ENCODE measurements around the gene MED12L. TPM values are rescaled to one million over a fixed set of nuclear protein-coding genes. Genes with fewer than 3 reads are reported as not detected.

MED12L gene
- total and polyA plus RNA-seq, 2 donors (not counting 1 experiment from before 2014, with no cell fraction given), result 0.94 to 4.3 TPM

DNA sequence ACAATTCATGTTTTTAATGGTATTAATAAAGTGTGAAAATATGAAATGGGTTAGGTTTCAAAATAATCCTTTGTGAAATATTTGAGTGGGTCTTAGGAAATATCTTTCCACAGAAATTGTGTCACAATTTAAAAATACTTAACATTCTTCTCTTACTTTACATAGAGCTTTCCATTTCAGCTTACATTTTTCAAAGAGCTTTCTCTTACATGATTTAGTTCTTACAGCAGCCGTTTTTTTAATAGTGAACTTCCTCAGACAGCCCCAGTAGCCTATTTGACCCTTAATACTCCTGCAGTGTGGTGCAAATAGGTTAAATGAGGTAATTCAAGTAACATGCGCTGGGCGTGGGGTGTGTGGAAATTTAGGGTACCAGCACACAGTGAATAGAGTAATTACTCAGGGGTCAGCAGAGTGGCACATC is 277.3 kb downstream of the MED12L start:
- Histone ChIP-seq H2AFZ (ENCODE audit: low read length) (no peak overlapping the region), H3K4me3 (replicated peaks in 1 of 4; ENCODE audit: control extremely low read depth in 1 of 4, insufficient read depth in 1 of 4, low read depth in 3 of 4, low read length in 4 of 4) (no peak overlapping the region), H4K20me1 (ENCODE audit: control insufficient read depth, extremely low read depth, insufficient read depth, low read length) (no peaks in the 10 kb centered on the region), H3K4me1 (ENCODE audit: control insufficient read depth, extremely low read depth, insufficient read depth, low read length) (peaks cover 2% of the 10 kb centered on the region), H3K36me3 (ENCODE audit: control insufficient read depth, insufficient read depth, low read length) (no peaks in the 10 kb centered on the region), H3K4me2 (ENCODE audit: extremely low read depth, insufficient read depth, low read length) (no peak overlapping the region), H3K9me3 (ENCODE audit: control insufficient read depth, insufficient read depth, low read depth, low read length) (no peaks in the 10 kb centered on the region), H3K27ac (ENCODE audit: insufficient read depth, low read length) (no peak overlapping the region), H3K27me3 (ENCODE audit: control insufficient read depth, insufficient read depth, low read length) (no peaks in the 10 kb centered on the region), H3K79me2 (ENCODE audit: control insufficient read depth, insufficient read depth, low read length) (no peaks in the 10 kb centered on the region), H3K9ac (ENCODE audit: insufficient read depth, low read length) (no peak overlapping the region)
- no peak for DNase-seq (ENCODE audit: low read depth in 2 of 2)
- TF ChIP-seq, protein P1, sequence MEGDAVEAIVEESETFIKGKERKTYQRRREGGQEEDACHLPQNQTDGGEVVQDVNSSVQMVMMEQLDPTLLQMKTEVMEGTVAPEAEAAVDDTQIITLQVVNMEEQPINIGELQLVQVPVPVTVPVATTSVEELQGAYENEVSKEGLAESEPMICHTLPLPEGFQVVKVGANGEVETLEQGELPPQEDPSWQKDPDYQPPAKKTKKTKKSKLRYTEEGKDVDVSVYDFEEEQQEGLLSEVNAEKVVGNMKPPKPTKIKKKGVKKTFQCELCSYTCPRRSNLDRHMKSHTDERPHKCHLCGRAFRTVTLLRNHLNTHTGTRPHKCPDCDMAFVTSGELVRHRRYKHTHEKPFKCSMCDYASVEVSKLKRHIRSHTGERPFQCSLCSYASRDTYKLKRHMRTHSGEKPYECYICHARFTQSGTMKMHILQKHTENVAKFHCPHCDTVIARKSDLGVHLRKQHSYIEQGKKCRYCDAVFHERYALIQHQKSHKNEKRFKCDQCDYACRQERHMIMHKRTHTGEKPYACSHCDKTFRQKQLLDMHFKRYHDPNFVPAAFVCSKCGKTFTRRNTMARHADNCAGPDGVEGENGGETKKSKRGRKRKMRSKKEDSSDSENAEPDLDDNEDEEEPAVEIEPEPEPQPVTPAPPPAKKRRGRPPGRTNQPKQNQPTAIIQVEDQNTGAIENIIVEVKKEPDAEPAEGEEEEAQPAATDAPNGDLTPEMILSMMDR (conservative IDR thresholded peaks at IDR 0.05 in 1 of 2, IDR thresholded peaks at IDR 0.05 in 1 of 2; ENCODE audit: low read depth in 1 of 2, low read length in 2 of 2), result no peak
- no peak for TF ChIP-seq EZH2 (IDR thresholded peaks at IDR 0.05; ENCODE audit: low read length, missing control alignments)

DNA sequence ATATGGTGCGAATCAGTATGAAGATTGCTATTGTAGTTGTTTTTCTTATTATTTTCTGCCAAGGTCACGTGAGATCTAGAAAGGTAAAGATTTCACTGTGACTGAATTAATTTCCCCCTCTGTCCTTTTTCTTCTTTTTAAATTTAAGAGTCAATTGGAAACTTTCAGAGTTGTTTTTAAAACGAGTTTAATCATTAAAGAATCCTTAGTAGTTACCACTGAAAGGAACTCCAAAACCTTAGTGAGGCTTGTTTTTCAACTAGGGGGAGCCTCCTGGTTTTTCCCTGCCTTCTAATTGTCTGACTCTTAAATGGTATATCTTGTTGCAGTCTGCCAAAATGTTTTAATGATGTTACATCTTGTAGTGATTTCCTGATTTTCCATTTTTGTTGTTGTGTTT is 281.5 kb downstream of the MED12L start:
- no peak overlapping the region for H2AFZ ChIP-seq (ENCODE audit: low read length)
- TF ChIP-seq, protein P1 (conservative IDR thresholded peaks at IDR 0.05 in 1 of 2, IDR thresholded peaks at IDR 0.05 in 1 of 2; ENCODE audit: low read depth in 1 of 2, low read length in 2 of 2), result no peak
- H3K79me2 ChIP-seq (ENCODE audit: control insufficient read depth, insufficient read depth, low read length), result no peaks in the 10 kb centered on the region
- no peaks in the 10 kb centered on the region for H3K27me3 ChIP-seq (ENCODE audit: control insufficient read depth, insufficient read depth, low read length)
- H3K27ac ChIP-seq (ENCODE audit: insufficient read depth, low read length), result no peak overlapping the region
- H3K36me3 ChIP-seq (ENCODE audit: control insufficient read depth, insufficient read depth, low read length), result no peaks in the 10 kb centered on the region
- no peak overlapping the region for H3K9ac ChIP-seq (ENCODE audit: insufficient read depth, low read length)
- H3K4me3 ChIP-seq (replicated peaks in 1 of 4; ENCODE audit: control extremely low read depth in 1 of 4, insufficient read depth in 1 of 4, low read depth in 3 of 4, low read length in 4 of 4), result no peak overlapping the region
- no peak overlapping the region for H3K4me2 ChIP-seq (ENCODE audit: extremely low read depth, insufficient read depth, low read length)
- no peak for DNase-seq (ENCODE audit: low read depth in 2 of 2)
- H3K9me3 ChIP-seq (ENCODE audit: control insufficient read depth, insufficient read depth, low read depth, low read length), result no peaks in the 10 kb centered on the region
- H3K4me1 ChIP-seq (ENCODE audit: control insufficient read depth, extremely low read depth, insufficient read depth, low read length), result peaks cover 4% of the 10 kb centered on the region
- H4K20me1 ChIP-seq (ENCODE audit: control insufficient read depth, extremely low read depth, insufficient read depth, low read length), result no peaks in the 10 kb centered on the region

DNA sequence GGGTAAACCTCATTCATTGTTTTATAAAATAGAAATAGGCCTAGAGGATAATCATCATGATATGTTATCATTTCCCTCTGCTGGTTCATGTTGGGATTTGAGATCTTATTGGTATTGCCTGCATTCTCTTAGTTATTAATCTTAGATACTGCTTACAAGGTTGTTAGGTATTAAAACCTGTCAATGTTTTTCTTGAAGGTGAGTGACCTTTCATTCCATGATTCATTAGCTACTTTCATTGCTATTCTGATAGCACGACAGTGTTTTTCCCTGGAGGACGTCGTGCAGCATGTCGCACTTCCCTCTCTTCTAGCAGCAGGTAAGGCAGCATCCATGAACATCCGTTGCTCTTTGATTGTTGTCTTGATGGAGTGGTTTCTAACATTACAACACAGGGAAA is 282.0 kb downstream of the MED12L start:
- H2AFZ ChIP-seq (ENCODE audit: low read length), result no peak overlapping the region
- no peak overlapping the region for H3K4me3 ChIP-seq (replicated peaks in 1 of 4; ENCODE audit: control extremely low read depth in 1 of 4, insufficient read depth in 1 of 4, low read depth in 3 of 4, low read length in 4 of 4)
- H4K20me1 ChIP-seq (ENCODE audit: control insufficient read depth, extremely low read depth, insufficient read depth, low read length), result no peaks in the 10 kb centered on the region
- H3K9me3 ChIP-seq (ENCODE audit: control insufficient read depth, insufficient read depth, low read depth, low read length), result no peaks in the 10 kb centered on the region
- no peaks in the 10 kb centered on the region for H3K27me3 ChIP-seq (ENCODE audit: control insufficient read depth, insufficient read depth, low read length)
- H3K4me1 ChIP-seq (ENCODE audit: control insufficient read depth, extremely low read depth, insufficient read depth, low read length), result peaks cover 4% of the 10 kb centered on the region
- H3K9ac ChIP-seq (ENCODE audit: insufficient read depth, low read length), result no peak overlapping the region
- no peak overlapping the region for H3K27ac ChIP-seq (ENCODE audit: insufficient read depth, low read length)
- no peak for DNase-seq (ENCODE audit: low read depth in 2 of 2)
- H3K4me2 ChIP-seq (ENCODE audit: extremely low read depth, insufficient read depth, low read length), result no peak overlapping the region
- H3K36me3 ChIP-seq (ENCODE audit: control insufficient read depth, insufficient read depth, low read length), result no peaks in the 10 kb centered on the region
- no peaks in the 10 kb centered on the region for H3K79me2 ChIP-seq (ENCODE audit: control insufficient read depth, insufficient read depth, low read length)
- no peak for TF ChIP-seq EZH2 (IDR thresholded peaks at IDR 0.05; ENCODE audit: low read length, missing control alignments)
- TF ChIP-seq, protein P1 (conservative IDR thresholded peaks at IDR 0.05 in 1 of 2, IDR thresholded peaks at IDR 0.05 in 1 of 2; ENCODE audit: low read depth in 1 of 2, low read length in 2 of 2), result no peak

Data from fibroblast of lung (primary cell).